DOHH2 (cell line): ENCODE data around the gene KLK2.
A peak's percentile ranks its signal among the peaks of the same experiment; 100 is the strongest.

Source experiments
- H3F3A ChIP-seq: fragments of 200-600 bp; sonication (generic), shearing (Covaris generic); 2 replicates; pipeline ENCODE4 v1.6.0; 2016; ENCODE audit warnings: antibody characterized with exemption, mild to moderate bottlenecking; ENCODE audit not compliant: control insufficient read depth, insufficient read depth
- H3K27ac ChIP-seq: fragments of 200-600 bp; sonication (generic); 2 replicates; pipeline ENCODE4 v1.5.1; 2014; ENCODE audit warnings: low read depth, mild to moderate bottlenecking, low read length, moderate library complexity
- H3K27me3 ChIP-seq: fragments of 200-600 bp; sonication (generic); 2 replicates; pipeline ENCODE4 v1.6.1; 2014; ENCODE audit warnings: mild to moderate bottlenecking, low read length, mixed read lengths; ENCODE audit not compliant: control insufficient read depth
- H3K36me3 ChIP-seq: fragments of 200-600 bp; sonication (generic); 2 replicates; pipeline ENCODE4 v1.6.1; 2014; ENCODE audit warnings: mild to moderate bottlenecking, low read length, moderate library complexity, mixed read lengths; ENCODE audit not compliant: control insufficient read depth
- H3K4me1 ChIP-seq: fragments of 200-600 bp; sonication (generic); 2 replicates; pipeline ENCODE4 v1.6.1; 2014; ENCODE audit warnings: mild to moderate bottlenecking, low read length, mixed read lengths; ENCODE audit not compliant: control insufficient read depth
- H3K4me2 ChIP-seq: fragments of 200-600 bp; sonication (generic); 2 replicates; pipeline ENCODE4 v1.6.0; 2014; ENCODE audit warnings: mild to moderate bottlenecking, low read length, moderate library complexity
- H3K4me3 ChIP-seq: fragments of 200-600 bp; sonication (generic); 2 replicates; pipeline ENCODE4 v1.5.1; 2014; ENCODE audit warnings: mild to moderate bottlenecking, low read length, mixed read lengths
- H3K79me2 ChIP-seq: fragments of 200-600 bp; sonication (generic); 2 replicates; pipeline ENCODE4 v1.6.1; 2014; ENCODE audit warnings: mild to moderate bottlenecking, low read length, mixed read lengths; ENCODE audit not compliant: control insufficient read depth
- H3K9me2 ChIP-seq: fragments of 200-600 bp; sonication (generic); replicated peaks from 2 replicates; pipeline ENCODE4 v1.6.1; 2014; ENCODE audit warnings: mild to moderate bottlenecking, low read length, mixed read lengths; ENCODE audit not compliant: control insufficient read depth
- H3K9me3 ChIP-seq: fragments of 200-600 bp; sonication (generic); 2 replicates; pipeline ENCODE4 v1.6.1; 2014; ENCODE audit warnings: antibody characterized with exemption, low read length, mixed read lengths; ENCODE audit not compliant: control insufficient read depth, insufficient read depth
- H4K20me1 ChIP-seq: fragments of 200-600 bp; sonication (generic); 2 replicates; pipeline ENCODE4 v1.6.0; 2014; ENCODE audit warnings: low read depth, mild to moderate bottlenecking, antibody characterized with exemption, low read length, moderate library complexity; ENCODE audit not compliant: control insufficient read depth, insufficient read depth
- EZH2phosphoT487 ChIP-seq: fragments of 200-600 bp; sonication (generic); IDR thresholded peaks from 2 replicates; pipeline ENCODE4 v1.6.1; 2017; ENCODE audit warnings: borderline replicate concordance, mild to moderate bottlenecking, antibody characterized with exemption, low read length, moderate library complexity, mixed read lengths
- TF ChIP-seq, protein P1 (sequence below): fragments of 200-600 bp; sonication (generic); IDR thresholded peaks from one replicate; pipeline ENCODE4 v1.5.1; 2014; ENCODE audit warnings: antibody characterized with exemption, mild to moderate bottlenecking, low read depth, low read length; ENCODE audit not compliant: poor library complexity, severe bottlenecking

Gene KLK2

DNA sequence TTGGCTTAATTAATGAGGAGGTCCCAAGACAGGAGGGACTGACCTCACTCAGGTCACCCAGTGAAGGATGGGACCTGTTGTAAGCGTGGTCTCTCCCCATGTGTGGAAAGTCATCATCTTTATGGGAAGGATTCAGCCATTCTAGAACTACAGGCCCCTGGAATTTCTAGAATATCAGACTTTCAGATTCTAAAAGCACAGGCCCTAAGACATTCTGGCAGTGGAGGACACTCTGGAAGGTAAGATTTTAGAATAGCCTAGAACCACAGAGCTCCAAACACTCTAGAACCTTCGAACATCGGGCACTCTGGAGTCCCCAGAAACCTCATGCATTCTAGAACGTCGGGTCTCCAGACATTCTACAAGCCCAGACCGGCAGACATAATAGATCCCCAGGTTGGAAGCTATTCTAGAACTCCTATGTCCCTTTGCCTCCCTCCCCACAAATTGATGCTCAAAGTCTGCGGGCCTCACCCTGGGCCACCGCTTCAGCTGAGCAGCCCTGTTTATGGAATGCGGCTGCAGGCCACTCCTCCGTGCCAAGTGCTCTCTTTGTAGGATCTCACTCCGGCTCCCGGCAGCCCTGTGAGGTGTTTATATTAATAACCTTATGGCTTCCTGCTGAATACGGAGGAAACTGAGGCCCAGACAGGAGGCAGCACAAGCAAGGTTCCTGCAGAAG, 38.0 kb upstream of the KLK2 start:
- TF ChIP-seq, protein P1, sequence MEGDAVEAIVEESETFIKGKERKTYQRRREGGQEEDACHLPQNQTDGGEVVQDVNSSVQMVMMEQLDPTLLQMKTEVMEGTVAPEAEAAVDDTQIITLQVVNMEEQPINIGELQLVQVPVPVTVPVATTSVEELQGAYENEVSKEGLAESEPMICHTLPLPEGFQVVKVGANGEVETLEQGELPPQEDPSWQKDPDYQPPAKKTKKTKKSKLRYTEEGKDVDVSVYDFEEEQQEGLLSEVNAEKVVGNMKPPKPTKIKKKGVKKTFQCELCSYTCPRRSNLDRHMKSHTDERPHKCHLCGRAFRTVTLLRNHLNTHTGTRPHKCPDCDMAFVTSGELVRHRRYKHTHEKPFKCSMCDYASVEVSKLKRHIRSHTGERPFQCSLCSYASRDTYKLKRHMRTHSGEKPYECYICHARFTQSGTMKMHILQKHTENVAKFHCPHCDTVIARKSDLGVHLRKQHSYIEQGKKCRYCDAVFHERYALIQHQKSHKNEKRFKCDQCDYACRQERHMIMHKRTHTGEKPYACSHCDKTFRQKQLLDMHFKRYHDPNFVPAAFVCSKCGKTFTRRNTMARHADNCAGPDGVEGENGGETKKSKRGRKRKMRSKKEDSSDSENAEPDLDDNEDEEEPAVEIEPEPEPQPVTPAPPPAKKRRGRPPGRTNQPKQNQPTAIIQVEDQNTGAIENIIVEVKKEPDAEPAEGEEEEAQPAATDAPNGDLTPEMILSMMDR, result no peak
- TF ChIP-seq EZH2phosphoT487, result no peak
- Histone ChIP-seq H3K4me2 (peak overlapping the region; percentile 71), H3K27me3 (peaks cover 26% of the 10 kb centered on the region), H3K9me3 (no peaks in the 10 kb centered on the region), H3K79me2 (no peaks in the 10 kb centered on the region), H3K9me2 (no peaks in the 10 kb centered on the region), H3K36me3 (no peaks in the 10 kb centered on the region), H3K4me1 (peaks cover 13% of the 10 kb centered on the region), H3K4me3 (peak overlapping the region; percentile 77), H3F3A (no peaks in the 10 kb centered on the region), H3K27ac (no peak overlapping the region), H4K20me1 (no peaks in the 10 kb centered on the region)

- H4K20me1 ChIP-seq, result no peaks in the 10 kb centered on the region
- no peaks in the 10 kb centered on the region for H3K79me2 ChIP-seq
- H3K27ac ChIP-seq, result no peak overlapping the region
- H3K4me3 ChIP-seq, result peak overlapping the region; percentile 77
- H3K9me3 ChIP-seq, result no peaks in the 10 kb centered on the region
- TF ChIP-seq, protein P1, result peak; percentile 9
- no peak for TF ChIP-seq EZH2phosphoT487
- peak overlapping the region; percentile 71 for H3K4me2 ChIP-seq
- peaks cover 26% of the 10 kb centered on the region for H3K27me3 ChIP-seq
- no peaks in the 10 kb centered on the region for H3K9me2 ChIP-seq
- no peaks in the 10 kb centered on the region for H3K36me3 ChIP-seq
- peaks cover 13% of the 10 kb centered on the region for H3K4me1 ChIP-seq
- H3F3A ChIP-seq, result no peaks in the 10 kb centered on the region
These were observed 37.3 kb upstream of the KLK2 start for GRCh38 chr19:50835785-50836542.

- TF ChIP-seq, protein P1, result no peak
- no peak for TF ChIP-seq EZH2phosphoT487
- Histone ChIP-seq H3K27ac (no peak overlapping the region), H3K4me1 (peaks cover 13% of the 10 kb centered on the region), H3K27me3 (peaks cover 23% of the 10 kb centered on the region), H3K79me2 (no peaks in the 10 kb centered on the region), H3K9me3 (no peaks in the 10 kb centered on the region), H3K9me2 (no peaks in the 10 kb centered on the region), H3K4me2 (peak overlapping the region; percentile 71), H4K20me1 (no peaks in the 10 kb centered on the region), H3F3A (no peaks in the 10 kb centered on the region), H3K36me3 (no peaks in the 10 kb centered on the region), H3K4me3 (no peak overlapping the region)
These were observed 36.6 kb upstream of the KLK2 start for GRCh38 chr19:50836543-50837195.
